ENCODE data around the gene GSTT4.
"Not testable (repeated sequence)": the region's sequence is repeated elsewhere in the genome, so short reads cannot be mapped to it uniquely, and the experiment has no call there.

GSTT4 gene

DNA sequence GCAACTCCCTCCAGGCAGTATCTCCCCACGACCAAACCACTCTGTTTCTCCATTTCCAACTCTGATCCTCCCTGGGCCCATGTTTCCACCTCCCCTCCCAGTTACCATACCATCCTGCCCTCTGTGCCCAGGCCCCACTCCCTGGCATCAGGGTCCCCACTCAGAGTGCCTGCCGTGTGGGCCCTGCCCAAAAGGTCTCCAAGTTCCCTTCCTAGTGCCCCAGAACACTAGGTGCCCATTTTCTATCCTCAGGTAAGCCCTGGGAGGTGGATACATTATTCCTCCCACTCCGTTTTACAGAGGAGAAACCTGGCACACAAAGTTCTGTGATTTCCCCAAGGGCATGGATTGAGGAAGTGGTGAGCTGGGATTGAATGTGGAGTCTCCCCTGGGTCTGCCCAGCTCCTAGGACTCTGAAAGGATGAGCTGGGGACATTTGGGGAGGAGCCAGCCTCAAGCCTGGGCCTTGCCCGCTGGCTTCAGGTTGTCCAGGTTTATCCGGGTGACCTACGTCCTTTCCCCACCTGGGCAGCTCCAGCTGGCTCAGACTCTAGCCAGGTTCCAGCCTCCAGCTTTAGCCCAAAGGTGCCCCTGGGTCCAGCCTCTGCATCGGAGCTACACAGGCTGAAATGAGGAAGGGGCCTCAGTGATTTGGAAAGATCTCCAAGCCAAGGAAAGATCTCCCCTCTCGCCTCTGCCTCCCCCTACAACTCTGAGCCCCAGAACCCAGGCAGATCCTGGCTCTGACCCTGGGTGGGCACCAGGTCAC lies 2.2 kb upstream of the GSTT4 start:
- no peaks in the 10 kb centered on the region for H3K36me3 ChIP-seq (ENCODE audit: control insufficient read depth in 2 of 2, insufficient read depth in 2 of 2, low read length in 2 of 2)
- H3K4me3 ChIP-seq (ENCODE audit: low read length in 2 of 2), result no peak overlapping the region
- H3K9me3 ChIP-seq (ENCODE audit: control insufficient read depth in 2 of 2, low read length in 2 of 2), result no peaks in the 10 kb centered on the region
- peaks cover 22% of the 10 kb centered on the region for H3K4me1 ChIP-seq (ENCODE audit: control insufficient read depth, insufficient read depth, low read length)
- no peak overlapping the region for H3K9ac ChIP-seq (ENCODE audit: low read length in 2 of 2)
- H3K27me3 ChIP-seq (ENCODE audit: control insufficient read depth in 1 of 2, insufficient read depth in 2 of 2, low read length in 2 of 2), result peaks cover 0 to 2% of the 10 kb centered on the region in 2 donors
- H3K27ac ChIP-seq (ENCODE audit: low read length), result no peak overlapping the region

- Histone ChIP-seq H3K4me1 (ENCODE audit: control insufficient read depth, insufficient read depth, low read length) (peaks cover 16% of the 10 kb centered on the region), H3K36me3 (ENCODE audit: control insufficient read depth in 2 of 2, insufficient read depth in 2 of 2, low read length in 2 of 2) (no peaks in the 10 kb centered on the region), H3K9me3 (ENCODE audit: control insufficient read depth in 2 of 2, low read length in 2 of 2) (no peaks in the 10 kb centered on the region), H3K27ac (ENCODE audit: low read length) (no peak overlapping the region), H3K4me3 (ENCODE audit: low read length in 2 of 2) (no peak overlapping the region), H3K27me3 (ENCODE audit: control insufficient read depth in 1 of 2, insufficient read depth in 2 of 2, low read length in 2 of 2) (peaks cover 0 to 2% of the 10 kb centered on the region in 2 donors), H3K9ac (ENCODE audit: low read length in 2 of 2) (no peak overlapping the region)
These were observed 1.6 kb upstream of the GSTT4 start for GRCh38 chr22:24006914-24007214.

DNA sequence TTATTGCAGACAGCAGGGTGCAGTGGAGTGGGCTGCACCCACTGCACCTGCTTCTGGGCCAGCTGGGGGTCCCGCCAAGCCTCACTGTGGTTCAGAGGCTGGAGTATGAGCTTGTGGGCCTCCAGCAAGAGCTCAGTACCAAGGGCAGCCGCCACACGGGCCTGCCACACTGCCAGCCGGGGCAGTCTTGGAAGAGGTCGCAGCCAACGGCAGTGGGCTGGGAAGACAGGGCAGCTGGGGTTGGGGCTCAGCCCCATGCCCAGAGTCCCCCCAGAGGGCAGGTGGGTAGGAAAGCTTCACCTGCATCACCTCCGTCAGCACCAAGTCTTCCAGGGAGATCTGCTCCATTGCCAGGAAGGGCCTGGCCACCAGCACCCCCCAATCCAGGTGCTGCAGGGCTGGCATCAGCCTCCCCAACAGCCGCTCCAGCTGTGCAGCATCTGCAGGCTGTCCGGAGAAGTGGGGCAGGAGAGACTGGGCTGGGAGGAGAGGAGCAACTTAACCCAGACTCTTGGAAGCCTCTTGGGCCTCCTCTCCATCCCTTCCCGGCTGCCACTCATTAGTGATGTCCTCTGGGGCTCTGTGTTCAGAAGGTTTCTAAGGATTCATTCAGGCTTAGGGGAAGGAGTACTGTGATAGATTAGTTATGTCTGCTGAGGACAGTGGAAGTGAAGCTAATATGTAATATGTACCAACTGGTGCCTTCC lies 1.1 kb upstream of the GSTT4 start:
- Histone ChIP-seq H3K4me1 (ENCODE audit: control insufficient read depth, insufficient read depth, low read length) (peaks cover 11% of the 10 kb centered on the region), H3K27me3 (ENCODE audit: control insufficient read depth in 1 of 2, insufficient read depth in 2 of 2, low read length in 2 of 2) (peaks cover 0 to 2% of the 10 kb centered on the region in 2 donors), H3K36me3 (ENCODE audit: control insufficient read depth in 2 of 2, insufficient read depth in 2 of 2, low read length in 2 of 2) (no peaks in the 10 kb centered on the region), H3K4me3 (ENCODE audit: low read length in 2 of 2) (no peak overlapping the region), H3K27ac (ENCODE audit: low read length) (peak overlapping the region; percentile 71), H3K9me3 (ENCODE audit: control insufficient read depth in 2 of 2, low read length in 2 of 2) (no peaks in the 10 kb centered on the region), H3K9ac (ENCODE audit: low read length in 2 of 2) (no peak overlapping the region)

DNA sequence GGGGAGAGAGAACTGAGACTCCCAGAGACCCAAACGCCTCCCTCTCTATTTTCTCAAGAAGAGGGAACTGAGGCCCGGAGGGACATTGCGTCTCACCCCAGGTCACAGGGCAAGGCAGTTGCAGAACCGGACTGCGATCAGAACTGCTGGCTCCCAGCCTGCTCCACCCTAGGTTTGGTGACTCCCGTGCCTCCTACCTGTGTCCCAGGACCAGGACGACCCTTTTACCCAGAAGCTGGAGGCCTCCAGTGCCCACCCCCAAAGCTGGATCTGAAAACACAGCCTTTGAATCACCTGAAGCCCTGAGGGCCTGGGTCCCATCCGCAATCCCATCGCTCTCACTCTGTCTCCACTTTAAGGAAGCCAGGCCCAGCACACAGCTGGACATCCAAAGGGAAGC lies 1.4 kb downstream of the GSTT4 start:
- no peak overlapping the region for H3K27ac ChIP-seq (ENCODE audit: low read length)
- peaks cover 11% of the 10 kb centered on the region for H3K4me1 ChIP-seq (ENCODE audit: control insufficient read depth, insufficient read depth, low read length)
- H3K27me3 ChIP-seq (ENCODE audit: control insufficient read depth in 1 of 2, insufficient read depth in 2 of 2, low read length in 2 of 2), result peaks cover 0 to 2% of the 10 kb centered on the region in 2 donors
- no peaks in the 10 kb centered on the region for H3K9me3 ChIP-seq (ENCODE audit: control insufficient read depth in 2 of 2, low read length in 2 of 2)
- no peak overlapping the region for H3K4me3 ChIP-seq (ENCODE audit: low read length in 2 of 2)
- no peak overlapping the region for H3K9ac ChIP-seq (ENCODE audit: low read length in 2 of 2)
- H3K36me3 ChIP-seq (ENCODE audit: control insufficient read depth in 2 of 2, insufficient read depth in 2 of 2, low read length in 2 of 2), result no peaks in the 10 kb centered on the region

DNA sequence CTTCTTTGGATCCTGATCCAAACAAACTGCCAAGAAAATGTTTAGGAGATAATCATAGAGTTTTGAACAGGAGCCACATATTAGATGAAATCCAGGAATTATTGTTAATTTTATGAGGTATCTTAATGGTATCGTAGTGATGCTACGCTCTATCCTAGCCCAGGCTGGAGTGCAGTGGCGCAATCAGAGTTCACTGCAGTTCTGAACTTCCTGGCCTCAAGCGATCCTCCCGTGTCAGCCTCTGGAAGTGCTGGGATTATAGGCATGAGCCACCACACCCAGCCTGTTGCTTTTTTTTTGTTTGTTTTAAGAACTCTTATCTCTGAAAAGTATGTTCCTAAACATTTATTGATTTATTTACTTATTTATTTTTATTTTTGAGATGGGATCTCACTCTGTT lies 2.4 kb downstream of the GSTT4 start:
- Histone ChIP-seq H3K4me3 (ENCODE audit: low read length in 2 of 2) (no peak overlapping the region), H3K9ac (ENCODE audit: low read length in 2 of 2) (no peak overlapping the region), H3K27ac (ENCODE audit: low read length) (no peak overlapping the region), H3K27me3 (ENCODE audit: control insufficient read depth in 1 of 2, insufficient read depth in 2 of 2, low read length in 2 of 2) (peaks cover 0 to under 1% of the 10 kb centered on the region in 2 donors), H3K9me3 (ENCODE audit: control insufficient read depth in 2 of 2, low read length in 2 of 2) (no peaks in the 10 kb centered on the region), H3K4me1 (ENCODE audit: control insufficient read depth, insufficient read depth, low read length) (peaks cover 11% of the 10 kb centered on the region), H3K36me3 (ENCODE audit: control insufficient read depth in 2 of 2, insufficient read depth in 2 of 2, low read length in 2 of 2) (no peaks in the 10 kb centered on the region)

DNA sequence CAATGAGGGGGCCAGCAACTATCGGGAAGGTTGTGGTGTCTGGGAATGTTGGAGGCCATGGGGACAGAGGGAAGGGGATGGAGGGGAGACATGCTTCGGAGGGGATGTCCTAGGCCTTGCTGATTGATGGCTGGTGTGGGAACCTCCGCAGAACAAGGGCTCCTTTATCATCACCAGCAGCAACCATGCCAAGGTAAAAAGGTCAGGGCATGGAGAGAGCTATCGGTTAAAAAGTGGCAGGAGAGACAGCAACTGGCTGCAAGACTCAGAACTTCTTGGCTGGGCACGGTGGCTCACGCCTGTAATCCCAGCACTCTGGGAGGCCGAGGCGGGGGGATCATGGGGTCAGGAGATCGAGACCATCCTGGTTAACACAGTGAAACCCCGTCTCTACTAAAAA lies 3.0 kb downstream of the GSTT4 start:
- Histone ChIP-seq H3K27ac (ENCODE audit: low read length) (no peak overlapping the region), H3K4me1 (ENCODE audit: control insufficient read depth, insufficient read depth, low read length) (peaks cover 11% of the 10 kb centered on the region), H3K27me3 (ENCODE audit: control insufficient read depth in 1 of 2, insufficient read depth in 2 of 2, low read length in 2 of 2) (no peaks in the 10 kb centered on the region), H3K4me3 (ENCODE audit: low read length in 2 of 2) (no peak overlapping the region), H3K9me3 (ENCODE audit: control insufficient read depth in 2 of 2, low read length in 2 of 2) (no peaks in the 10 kb centered on the region), H3K9ac (ENCODE audit: low read length in 2 of 2) (no peak overlapping the region), H3K36me3 (ENCODE audit: control insufficient read depth in 2 of 2, insufficient read depth in 2 of 2, low read length in 2 of 2) (no peaks in the 10 kb centered on the region)

DNA sequence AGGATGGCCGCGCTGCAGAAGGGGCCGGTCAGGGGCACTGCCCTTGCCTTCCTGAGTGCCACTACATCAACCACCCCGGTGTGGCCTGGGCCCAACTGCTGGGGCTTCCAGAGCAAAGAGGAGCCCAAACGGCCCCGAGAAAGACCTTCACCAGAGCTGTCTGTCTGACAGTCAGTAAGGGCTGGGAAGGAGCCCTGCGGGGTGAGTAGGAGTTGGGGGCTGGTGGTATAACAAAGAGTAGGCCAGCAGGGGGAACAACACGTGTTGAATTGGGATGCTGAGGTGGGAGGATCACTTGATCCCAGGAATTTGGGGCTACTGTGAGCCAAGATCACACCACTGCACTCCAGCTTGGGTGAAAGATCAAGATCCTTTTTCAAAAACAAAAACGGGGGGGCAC lies 3.9 kb downstream of the GSTT4 start:
- no peak overlapping the region for H3K4me3 ChIP-seq (ENCODE audit: low read length in 2 of 2)

GRCh38 chr22:23999779-24000178 lies 5.5 kb downstream of the GSTT4 start:
- H3K27me3 ChIP-seq (ENCODE audit: control insufficient read depth in 1 of 2, insufficient read depth in 2 of 2, low read length in 2 of 2); H3K27ac ChIP-seq (ENCODE audit: low read length); H3K9ac ChIP-seq (ENCODE audit: low read length in 2 of 2); H3K9me3 ChIP-seq (ENCODE audit: control insufficient read depth in 2 of 2, low read length in 2 of 2); H3K36me3 ChIP-seq (ENCODE audit: control insufficient read depth in 2 of 2, insufficient read depth in 2 of 2, low read length in 2 of 2); H3K4me3 ChIP-seq (ENCODE audit: low read length in 2 of 2); H3K4me1 ChIP-seq (ENCODE audit: control insufficient read depth, insufficient read depth, low read length): not testable (repeated sequence)

More for the DNA sequence above, 3.9 kb downstream of the GSTT4 start:
- H3K9ac ChIP-seq (ENCODE audit: low read length in 2 of 2), result no peak overlapping the region
- no peaks in the 10 kb centered on the region for H3K9me3 ChIP-seq (ENCODE audit: control insufficient read depth in 2 of 2, low read length in 2 of 2)
- H3K4me1 ChIP-seq (ENCODE audit: control insufficient read depth, insufficient read depth, low read length), result peaks cover 11% of the 10 kb centered on the region
- H3K36me3 ChIP-seq (ENCODE audit: control insufficient read depth in 2 of 2, insufficient read depth in 2 of 2, low read length in 2 of 2), result no peaks in the 10 kb centered on the region
- H3K27ac ChIP-seq (ENCODE audit: low read length), result no peak overlapping the region
- no peaks in the 10 kb centered on the region for H3K27me3 ChIP-seq (ENCODE audit: control insufficient read depth in 1 of 2, insufficient read depth in 2 of 2, low read length in 2 of 2)

- Histone ChIP-seq H3K9me3 (ENCODE audit: control insufficient read depth in 2 of 2, low read length in 2 of 2) (no peaks in the 10 kb centered on the region), H3K36me3 (ENCODE audit: control insufficient read depth in 2 of 2, insufficient read depth in 2 of 2, low read length in 2 of 2) (no peaks in the 10 kb centered on the region), H3K4me1 (ENCODE audit: control insufficient read depth, insufficient read depth, low read length) (no peaks in the 10 kb centered on the region), H3K9ac (ENCODE audit: low read length in 2 of 2) (no peak overlapping the region), H3K4me3 (ENCODE audit: low read length in 2 of 2) (no peak overlapping the region), H3K27ac (ENCODE audit: low read length) (no peak overlapping the region), H3K27me3 (ENCODE audit: control insufficient read depth in 1 of 2, insufficient read depth in 2 of 2, low read length in 2 of 2) (no peaks in the 10 kb centered on the region)
These were observed 8.2 kb downstream of the GSTT4 start for GRCh38 chr22:23997092-23997491.

DNA sequence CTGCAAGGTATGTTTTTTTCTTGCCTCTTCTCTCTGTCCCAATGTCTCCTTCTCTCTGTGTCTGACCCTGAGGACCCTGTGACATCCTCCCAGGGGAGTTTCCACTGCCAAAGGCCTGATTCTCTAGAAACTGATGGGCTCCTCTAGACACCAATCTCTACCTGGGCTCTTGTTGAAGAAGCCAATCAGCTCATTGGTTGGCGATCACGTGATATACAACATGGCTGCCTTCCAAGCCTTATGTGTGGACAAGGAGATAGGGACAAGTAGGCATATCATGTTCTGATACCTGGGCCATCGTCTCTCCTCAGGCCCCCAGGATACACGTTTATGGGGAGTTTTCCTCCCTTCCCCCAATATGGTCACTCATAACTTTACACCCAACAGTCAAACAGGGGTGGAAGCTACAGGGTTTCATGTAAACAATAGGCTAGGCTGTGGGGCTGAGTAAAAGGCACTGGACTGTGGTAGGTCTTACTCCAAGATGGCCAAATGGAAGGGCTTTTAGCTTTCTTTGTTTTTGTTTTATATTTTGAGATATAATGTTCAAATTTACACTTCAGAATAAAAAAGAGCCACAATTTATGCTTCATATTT lies 11.6 kb downstream of the GSTT4 start:
- not testable (repeated sequence) for H3K9me3 ChIP-seq (ENCODE audit: control insufficient read depth in 2 of 2, low read length in 2 of 2); H3K27ac ChIP-seq (ENCODE audit: low read length); H3K36me3 ChIP-seq (ENCODE audit: control insufficient read depth in 2 of 2, insufficient read depth in 2 of 2, low read length in 2 of 2); H3K9ac ChIP-seq (ENCODE audit: low read length in 2 of 2); H3K4me3 ChIP-seq (ENCODE audit: low read length in 2 of 2); H3K27me3 ChIP-seq (ENCODE audit: control insufficient read depth in 1 of 2, insufficient read depth in 2 of 2, low read length in 2 of 2); H3K4me1 ChIP-seq (ENCODE audit: control insufficient read depth, insufficient read depth, low read length)

GRCh38 chr22:23993080-23993479 lies 12.2 kb downstream of the GSTT4 start:
- not testable (repeated sequence) for H3K4me1 ChIP-seq (ENCODE audit: control insufficient read depth, insufficient read depth, low read length); H3K27me3 ChIP-seq (ENCODE audit: control insufficient read depth in 1 of 2, insufficient read depth in 2 of 2, low read length in 2 of 2); H3K9me3 ChIP-seq (ENCODE audit: control insufficient read depth in 2 of 2, low read length in 2 of 2); H3K4me3 ChIP-seq (ENCODE audit: low read length in 2 of 2); H3K9ac ChIP-seq (ENCODE audit: low read length in 2 of 2); H3K36me3 ChIP-seq (ENCODE audit: control insufficient read depth in 2 of 2, insufficient read depth in 2 of 2, low read length in 2 of 2); H3K27ac ChIP-seq (ENCODE audit: low read length)
